ENCODE measurements around the gene S1PR2.
"Not testable (repeated sequence)": the region's sequence is repeated elsewhere in the genome, so short reads cannot be mapped to it uniquely, and the experiment has no call there.

Gene S1PR2

DNA sequence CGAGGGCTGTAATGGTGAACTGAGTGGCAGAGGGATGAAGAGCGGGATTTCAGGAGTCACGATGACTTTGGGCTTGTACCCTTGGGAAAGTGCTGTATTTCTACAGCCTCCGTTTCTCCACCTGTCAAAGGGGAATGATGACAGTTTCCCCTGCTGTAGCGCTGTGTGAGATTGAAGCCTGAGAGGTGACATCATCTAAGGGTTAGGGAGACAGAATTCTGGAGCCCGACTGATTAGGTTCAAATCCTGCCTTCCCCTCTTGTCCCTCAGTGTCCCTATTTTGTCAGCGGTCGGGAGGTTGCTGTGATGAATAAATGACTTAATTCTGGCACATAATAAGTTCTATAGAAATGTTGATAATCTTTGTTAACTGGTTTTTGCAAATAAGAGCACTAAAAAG, 21.6 kb upstream of the S1PR2 start:
- DNase-seq: no peak

DNA sequence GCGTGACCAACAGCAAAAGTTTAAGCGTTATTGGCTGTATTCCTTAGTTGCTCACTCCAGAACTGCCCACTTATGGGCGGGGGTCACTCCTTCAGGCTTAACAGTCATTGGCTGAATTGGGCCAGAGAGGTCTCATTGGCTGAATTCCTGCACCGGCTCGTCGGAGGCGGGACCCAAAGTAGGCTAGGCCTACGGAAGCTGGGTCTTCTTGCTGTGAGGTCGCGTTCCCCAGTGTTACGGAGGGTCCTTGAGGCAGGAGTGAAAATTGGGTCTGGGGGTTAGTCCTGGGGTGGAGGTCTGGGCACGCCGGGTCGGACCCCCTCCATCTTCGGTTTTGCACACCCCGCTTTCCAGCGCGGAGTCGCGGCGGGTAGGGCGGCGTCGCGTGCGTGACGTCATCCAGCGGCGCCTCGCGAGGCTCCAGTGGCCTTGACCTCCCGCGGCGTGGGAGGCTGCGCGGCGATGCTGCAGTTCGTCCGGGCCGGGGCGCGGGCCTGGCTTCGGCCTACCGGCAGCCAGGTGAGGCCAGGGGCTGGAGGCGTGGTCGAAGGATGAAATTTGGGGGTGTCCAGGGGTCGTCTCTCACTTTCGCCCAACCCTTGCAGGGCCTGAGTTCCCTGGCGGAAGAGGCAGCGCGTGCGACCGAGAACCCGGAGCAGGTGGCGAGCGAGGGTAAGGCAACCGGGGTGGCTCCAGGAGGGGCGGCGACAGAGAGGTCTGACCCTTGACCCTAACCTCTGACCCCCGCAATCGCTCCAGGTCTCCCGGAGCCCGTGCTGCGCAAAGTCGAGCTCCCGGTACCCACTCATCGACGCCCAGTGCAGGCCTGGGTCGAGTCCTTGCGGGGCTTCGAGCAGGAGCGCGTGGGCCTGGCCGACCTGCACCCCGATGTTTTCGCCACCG, 20.9 kb upstream of the S1PR2 start, which contains the start of gene MRPL4:
TSS of gene MRPL4 (plus strand) at position 423 of the 903 bp plus-strand sequence. CDS start at position 463, 40 bp downstream.
- peak; percentile 100 for DNase-seq

DNA sequence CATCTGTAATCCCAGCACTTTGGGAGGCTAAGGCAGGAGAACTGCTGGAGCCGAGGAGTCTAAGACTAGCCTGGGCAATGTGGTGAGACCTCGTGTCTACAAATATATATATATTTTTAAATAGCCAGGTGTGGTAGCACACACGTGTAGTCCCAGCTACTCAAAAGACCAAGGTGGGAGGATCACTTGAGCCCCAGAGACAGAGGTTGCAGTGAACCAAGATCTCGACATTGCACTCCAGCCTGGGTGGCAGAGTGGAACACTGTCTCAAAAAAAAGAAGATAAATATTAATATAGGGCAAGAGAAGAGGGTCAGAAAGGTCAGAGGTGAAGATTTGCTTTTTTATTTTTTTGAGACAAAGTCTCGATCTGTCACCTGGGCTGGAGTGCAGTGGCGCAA, 15.4 kb upstream of the S1PR2 start:
- no peak for DNase-seq

DNA sequence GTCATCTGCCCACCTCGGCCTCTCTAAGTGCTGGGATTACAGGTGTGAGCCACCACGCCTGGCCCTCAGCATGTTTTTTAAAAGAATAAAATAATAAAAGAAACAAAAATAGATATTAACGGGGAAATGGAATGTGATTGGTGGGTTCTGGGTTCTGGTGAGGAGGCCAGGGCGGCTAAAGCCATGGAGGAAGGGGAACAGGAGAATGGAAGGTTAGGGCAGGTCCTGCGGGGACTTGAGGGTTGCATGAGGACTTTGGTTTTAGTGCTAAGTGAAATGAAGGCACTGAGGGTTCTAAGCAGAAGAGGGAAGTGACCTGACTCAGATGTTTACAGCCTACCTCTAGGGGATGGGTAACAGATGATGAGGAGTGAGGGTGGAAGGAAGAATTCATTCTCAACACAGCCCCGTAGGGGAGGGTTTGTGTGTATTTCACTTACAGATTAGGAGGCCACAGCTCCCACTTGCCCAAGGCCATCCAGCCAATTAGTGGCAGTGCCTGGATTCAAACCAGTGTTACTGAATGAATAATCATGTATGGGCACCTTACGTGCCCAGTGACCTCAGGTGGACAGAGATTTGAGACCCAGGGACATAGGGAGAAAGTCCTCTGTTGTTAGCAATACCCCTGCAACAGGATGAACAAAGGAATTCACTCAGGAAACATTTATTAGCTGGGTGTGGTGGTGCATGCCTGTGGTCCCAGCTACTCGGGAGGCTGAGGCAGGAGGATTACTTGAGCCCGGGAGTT, 14.2 kb upstream of the S1PR2 start:
- DNase-seq: no peak

DNA sequence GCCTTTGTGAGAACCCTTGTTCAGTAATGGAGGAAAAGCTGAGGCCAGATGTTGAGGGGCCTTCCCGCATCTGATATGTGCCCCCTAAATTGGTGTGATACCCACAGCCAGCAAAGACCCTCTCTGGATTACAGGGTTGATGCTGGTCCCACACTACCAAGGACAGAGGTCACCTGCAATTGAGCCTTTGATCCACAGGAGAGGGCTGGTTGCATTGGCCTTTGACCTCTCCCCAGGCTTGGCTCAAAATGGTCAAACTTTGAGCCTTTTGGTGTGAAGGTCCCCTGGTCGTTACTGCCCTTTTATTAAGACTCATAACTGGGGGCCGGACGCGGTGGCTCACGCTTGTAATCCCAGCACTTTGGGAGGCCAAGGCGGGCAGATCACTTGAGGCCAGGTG, 12.5 kb upstream of the S1PR2 start:
- no peak for DNase-seq

DNA sequence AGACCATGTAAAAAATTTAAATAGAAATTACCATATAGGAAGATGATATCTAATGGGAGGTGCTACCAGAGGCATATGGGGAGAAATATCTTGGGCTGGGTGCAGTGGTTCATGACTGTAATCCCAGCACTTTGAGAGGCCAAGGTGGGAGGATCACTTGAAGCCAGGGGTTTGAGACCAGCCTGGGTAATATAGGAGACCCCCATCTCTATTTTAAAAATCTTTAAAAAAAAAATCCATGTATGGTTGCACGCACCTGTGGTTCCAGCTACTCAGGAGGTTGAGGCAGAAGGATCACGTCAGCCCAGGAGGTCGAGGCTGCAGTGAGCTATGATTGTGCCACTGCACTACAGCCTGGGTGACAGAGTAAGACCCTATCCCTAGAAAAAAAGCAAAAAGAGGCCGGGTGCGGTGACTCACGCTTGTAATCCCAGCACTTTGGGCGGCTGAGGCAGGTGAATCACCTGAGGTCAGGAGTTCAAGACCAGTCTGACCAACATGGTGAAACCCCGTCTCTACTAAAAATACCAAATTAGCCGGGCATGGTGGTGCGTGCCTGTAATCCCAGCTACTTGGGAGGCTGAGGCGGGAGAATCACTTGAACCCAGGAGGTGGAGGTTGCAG, 10.8 kb upstream of the S1PR2 start:
- not testable (repeated sequence) for DNase-seq

DNA sequence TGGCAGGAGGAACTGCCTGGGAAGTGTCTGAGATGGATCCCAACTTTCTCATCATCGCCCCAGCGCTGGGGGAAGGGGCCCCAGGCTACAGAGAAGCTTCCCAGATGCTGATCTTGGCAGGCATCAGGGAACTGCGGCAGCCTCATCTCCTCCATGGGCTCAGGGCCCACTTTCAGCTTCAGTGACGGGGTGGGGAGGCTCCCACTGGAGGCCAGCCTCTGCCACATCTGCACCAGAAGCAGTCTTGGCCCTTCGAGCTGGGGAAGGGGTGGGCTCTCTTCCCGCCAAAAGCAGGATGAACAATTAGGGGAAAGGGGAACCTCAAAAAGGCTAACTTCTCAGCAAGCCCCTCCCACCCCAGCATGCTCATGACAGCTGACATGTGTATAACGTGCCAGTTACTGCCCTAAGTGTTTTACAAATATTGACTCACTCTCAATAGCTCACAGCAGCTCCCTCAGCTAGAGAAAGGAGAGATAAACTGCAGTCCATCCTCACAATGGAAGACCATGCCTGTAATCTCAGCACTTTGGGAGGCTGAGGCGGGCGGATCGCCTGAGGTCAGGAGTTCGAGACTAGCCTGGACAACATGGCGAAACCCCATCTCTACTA, 7.1 kb upstream of the S1PR2 start:
- DNase-seq: no peak

DNA sequence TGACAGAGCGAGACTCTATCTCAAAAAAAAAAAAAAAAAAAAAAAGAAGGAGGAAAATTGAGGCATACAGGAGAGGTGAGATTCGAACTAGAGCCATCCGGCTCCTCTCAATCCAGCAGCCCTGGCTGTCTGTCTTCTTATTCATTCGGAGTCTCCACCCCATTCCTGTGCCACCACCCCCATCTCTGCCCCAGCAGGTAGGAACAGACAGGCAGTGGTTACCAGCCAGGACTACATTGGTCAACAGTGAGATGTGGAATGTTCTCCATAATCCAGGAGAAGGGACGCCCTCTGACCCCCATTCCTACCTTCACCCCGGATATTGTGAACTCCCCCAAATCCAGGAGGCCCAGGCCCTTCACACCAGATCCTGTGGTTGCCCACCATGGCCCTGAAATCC, 6.6 kb upstream of the S1PR2 start:
- no peak for DNase-seq

DNA sequence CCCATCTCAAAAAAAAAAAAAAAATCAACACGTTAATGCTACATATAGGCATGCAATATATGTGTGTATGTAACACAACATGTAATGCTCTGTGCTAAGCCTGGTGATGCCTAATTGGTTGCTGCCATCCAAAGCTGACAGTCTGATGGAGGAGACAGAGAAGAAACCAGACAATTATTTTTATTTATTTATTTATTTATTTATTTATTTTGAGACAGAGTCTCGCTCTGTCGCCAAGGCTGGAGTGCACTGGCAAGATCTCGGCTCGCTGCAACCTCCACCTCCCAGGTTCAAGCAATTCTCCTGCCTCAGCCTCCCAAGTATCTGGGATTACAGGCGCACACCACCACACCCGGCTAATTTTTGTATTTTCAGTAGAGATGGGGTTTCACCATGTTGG, 4.3 kb upstream of the S1PR2 start:
- DNase-seq: not testable (repeated sequence)

DNA sequence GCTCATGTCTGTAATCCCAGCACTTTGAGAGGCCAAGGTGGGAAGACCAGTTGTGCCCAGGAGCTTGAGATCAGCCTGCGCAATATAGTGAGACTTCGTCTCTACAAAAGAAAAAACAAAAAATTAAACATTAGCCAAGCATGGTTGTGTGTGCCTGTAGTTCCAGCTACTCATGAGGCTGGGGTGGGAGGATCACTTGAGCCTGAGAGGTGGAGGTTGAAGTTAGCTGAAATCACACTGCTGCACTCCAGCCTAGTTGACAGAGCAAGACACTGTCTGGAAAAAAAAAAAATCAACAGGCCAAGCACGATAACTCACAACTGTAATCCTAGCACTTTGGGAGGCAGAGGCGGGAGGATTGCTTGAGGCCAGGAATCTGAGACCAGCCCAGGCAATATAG, 3.9 kb upstream of the S1PR2 start:
- DNase-seq: no peak

DNA sequence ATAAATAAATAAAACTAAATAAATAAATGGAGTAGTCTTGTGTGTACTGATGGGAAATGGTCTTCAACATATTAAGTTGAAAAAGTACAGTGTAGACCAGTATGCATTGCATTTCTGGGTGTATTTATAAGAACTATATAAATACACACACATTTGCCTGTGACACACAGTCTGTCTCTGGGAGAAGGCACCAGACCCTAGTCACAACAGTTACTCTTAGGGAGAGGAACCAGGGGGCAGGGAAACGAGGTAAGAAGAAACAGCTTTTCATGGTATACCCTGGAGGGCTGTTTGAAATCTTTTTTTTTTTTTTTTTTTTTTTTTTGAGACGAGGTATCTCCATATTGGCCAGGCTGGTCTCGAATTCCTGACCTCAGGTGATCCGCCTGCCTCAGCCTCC, 2.8 kb upstream of the S1PR2 start:
- no peak for DNase-seq

DNA sequence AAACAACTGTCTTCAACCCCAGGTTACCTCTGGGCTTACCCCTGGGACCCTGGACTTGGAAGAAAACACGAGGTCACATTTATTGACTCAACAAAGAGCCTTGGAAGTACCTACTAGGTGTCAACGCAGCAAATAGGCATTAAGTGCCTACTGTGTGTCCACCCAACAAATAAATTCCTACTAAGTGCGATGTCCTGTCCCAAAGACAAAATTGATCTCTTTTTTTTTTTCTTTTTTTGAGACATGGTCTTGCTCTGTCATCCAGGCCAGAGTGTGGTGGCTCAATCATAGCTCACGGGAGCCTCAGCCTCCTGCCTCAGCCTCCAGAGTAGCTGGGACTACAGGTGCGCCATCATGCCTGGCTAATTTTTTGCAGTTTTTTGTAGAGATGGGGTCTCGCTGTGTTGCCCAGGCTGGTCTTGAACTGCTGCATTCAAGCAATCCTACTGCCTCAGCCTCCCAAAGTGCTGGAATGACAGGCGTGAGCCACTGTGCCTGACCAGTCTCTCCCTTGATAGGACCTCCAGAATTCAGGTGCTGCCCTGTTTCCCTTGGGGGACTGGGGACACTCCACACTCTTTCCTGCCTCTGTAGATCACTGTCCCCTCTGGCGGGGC, 589 bp upstream of the S1PR2 start:
- DNase-seq: no peak

DNA sequence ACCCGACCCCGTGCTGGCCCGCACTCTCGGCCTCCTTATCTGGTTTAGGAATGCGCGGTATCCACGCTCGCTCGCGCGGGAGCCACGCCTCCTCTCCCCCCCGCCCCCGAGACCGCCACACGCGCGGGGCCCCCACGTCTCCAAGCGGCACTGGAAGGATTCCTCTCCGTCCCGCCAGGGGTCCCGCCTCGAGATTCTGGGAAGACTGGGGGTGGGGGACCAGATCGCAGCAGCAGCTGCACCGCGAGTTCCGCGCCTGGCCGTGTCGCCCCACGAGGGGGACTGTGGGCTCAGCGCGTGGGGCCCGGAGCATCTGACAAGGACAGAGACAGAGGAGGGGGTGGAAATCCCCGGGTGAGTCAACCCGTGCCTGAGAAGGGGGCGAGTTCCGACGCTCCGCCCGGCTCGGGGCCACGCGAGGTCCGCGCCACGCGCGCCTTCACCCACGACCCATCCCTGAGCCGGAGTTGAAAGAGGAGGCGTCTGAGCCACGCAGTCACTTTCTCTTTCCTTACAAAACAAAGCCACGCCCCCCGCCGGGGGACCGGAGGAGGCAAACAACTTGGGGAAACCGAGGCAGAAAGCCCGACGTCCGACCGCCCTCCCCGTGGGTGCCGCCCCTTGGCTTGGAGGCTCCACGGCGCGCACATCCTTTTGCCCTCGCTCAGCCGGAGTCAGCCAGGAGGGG, 814 bp downstream of the S1PR2 start:
- peak; percentile 72 for DNase-seq

DNA sequence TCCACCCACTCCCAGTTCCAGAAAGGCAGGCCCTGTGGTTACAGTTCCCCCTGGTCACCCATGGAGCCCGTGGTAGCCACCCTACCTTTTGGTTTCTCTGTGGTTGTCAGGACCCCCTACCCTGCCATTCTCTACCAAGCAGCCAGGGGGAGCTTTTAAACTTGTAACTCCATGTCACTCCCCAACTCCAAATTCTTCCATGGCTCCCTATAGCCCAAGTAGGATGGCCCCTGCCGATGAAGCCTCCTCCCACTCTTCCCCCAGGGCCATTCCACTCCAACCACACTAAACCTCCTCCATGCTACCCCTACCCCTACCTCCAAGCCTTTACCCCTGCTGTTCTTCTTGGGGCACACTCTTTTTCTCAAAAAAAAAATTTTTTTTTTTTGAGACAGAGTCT, 2.2 kb downstream of the S1PR2 start:
- DNase-seq: peak; percentile 23

DNA sequence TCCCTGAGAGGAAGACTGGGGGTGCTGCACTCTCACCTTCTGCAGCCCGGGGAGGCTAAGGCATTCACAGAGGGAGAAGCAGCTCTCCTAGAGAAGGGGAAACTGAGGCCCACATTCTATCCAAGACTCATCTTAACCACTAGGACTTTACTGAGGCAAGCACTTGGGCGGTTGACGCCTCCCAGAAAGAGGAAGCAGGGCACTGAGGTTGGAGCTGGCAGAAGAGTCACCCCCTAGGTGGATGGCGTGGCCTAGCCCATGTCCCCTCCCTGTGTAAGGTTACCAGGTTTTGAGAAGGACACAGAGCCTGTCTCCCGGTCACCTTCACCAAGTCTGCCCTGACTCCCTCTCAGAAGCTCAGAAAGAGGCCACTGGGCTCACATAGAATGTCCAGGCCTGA, 2.7 kb downstream of the S1PR2 start:
- DNase-seq: no peak

DNA sequence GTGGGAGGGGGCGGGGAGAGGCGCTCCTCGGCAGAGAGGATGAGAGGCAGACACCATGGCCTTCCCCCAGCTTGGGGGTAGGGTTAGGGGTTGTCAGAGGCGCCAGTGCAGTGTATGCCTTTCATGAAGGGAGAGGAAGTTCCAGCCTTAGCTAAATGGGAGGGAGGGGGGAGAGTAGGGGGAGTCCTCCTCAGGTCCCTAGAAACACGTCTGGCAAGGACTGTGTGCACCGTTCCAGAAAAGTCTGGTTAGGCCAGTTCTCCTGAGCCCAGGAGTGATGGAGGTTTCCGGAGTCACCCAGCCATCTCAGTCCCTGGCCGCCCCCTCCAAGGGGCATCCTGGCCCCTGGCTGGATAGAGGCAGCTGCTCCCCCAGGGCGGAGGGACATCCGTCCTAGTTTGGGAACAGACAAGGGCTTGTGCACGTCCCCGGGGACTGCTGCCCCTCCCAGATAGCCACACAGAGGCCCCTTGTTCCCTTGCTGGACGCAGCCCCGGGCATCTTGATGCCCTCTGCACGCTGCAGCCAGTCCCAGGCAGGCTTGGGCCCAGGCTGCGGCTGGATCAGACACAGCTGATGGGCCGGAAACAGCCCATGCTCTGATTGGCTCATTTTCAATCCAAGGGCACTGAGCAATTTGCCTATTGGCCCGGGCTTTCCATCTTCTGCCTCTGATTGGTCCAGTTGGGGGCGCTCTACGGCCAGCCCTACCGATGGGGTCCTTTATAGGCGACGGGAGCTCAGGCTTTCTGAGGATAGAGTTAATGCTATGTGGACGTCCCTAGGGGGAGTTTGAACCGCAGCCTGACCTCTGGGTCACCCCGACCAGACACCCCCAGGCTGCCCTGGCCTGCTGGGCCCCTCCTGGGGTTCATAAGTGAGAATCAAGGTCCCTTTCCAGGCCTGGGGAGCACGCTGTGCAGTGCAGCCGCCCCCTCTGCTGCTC, 3.8 kb downstream of the S1PR2 start:
- DNase-seq: peak; percentile 26

DNA sequence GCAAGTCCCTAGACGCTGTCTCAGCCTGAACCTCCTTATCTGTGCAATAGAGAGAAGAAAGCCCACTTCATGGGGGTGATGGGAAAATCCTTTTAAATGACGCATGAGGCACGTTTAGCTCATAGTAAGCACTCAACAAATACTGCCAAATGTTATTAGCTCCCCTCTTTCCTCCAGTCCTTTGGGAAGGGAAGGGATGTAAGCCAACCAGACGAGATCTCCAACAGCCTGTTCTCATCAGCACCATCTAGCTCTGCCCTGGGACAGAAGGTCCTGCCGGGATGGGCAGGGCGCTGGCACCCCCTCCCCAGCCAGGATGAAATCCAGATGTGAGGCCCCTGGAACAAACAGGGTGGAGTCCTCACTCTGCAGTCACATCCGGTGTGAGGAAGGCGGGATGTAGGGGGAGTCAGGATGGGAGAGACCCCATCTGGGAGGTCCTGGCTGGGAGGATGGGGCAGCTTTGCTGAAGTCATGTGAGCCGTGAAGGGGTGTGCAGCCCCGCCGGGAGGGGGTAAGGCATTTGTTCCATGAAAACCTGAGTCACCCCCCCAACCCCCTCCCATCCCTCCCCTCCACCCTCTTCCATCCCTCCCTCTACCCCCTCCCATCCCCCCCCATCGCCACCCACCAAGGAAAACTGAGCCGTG, 4.6 kb downstream of the S1PR2 start:
- DNase-seq: no peak

DNA sequence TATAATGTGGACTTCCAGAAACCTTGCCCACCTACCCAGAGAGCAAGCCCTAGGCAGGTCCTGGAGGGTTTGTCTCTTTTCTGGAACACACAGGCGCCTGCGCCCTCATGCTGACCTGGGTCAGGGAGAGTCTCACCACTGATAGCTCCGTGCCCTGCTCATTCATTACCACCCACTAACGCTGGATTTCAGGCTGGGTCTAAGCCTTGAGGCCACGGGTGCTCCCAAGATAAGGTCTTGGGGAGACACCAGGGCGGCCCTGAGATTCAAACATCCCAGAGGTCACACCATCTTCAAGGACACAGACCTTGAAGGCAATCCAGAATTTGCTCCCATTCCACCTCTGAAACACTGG, 5.1 kb downstream of the S1PR2 start:
- no peak for DNase-seq

DNA sequence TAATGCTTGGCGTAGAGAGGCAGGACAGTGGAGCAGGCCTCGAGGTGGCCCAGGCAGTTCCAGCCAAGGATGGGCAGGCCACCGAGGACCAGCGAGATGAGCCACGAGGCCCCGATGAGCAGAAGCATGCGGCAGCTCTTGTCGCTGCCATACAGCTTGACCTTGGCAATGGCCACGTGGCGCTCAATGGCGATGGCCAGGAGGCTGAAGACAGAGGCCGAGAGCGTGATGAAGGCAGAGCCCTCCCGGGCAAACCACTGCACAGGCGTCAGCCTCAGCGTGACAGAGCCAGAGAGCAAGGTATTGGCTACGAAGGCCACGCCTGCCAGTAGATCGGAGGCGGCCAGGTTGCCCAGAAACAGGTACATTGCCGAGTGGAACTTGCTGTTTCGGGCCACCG, 6.8 kb downstream of the S1PR2 start:
- no peak for DNase-seq

DNA sequence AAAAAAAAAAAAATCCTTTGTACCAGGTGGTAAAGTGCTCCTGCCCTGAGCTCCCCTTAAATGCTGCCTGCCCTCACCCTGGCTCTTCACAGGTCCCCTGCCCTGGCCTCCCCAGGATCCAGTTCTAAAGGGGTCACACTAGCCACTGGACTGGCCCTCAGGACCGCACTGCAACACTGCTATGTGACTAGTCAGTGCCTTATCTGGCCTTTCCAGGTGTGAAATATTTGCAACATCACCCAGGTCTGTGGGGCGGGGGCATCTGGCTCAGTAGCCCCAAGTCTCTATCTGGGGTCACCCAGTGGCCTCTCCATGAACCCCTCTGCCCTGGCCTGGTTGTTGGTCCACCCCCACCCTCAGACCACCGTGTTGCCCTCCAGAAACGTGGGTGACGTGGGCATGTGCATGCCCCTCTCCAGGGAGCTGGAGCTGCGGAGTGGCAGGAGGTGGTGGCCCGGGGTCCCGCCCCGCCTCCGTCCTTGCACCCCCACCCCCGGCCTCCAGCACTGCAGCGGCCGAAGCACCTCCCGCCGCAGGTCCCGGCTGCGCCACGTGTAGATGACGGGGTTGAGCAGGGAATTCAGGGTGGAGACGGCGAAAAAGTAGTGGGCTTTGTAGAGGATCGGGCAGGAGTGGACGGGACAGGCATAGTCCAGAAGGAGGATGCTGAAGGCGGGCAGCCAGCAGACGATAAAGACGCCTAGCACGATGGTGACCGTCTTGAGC, 7.5 kb downstream of the S1PR2 start:
- DNase-seq: no peak
